Liver (tissue), 3 donors: ENCODE data around the gene GALC.

Source experiments
- GABPA ChIP-seq, 2 donors: IDR thresholded peaks in 1 of 2; conservative IDR thresholded peaks in 1 of 2; 2 replicates each; pipeline ENCODE4 v1.6.1; 2016; ENCODE audit warnings: antibody characterized with exemption in 2 of 2, mild to moderate bottlenecking in 1 of 2, moderate library complexity in 1 of 2
- HNF4G ChIP-seq: IDR thresholded peaks from 2 replicates; pipeline ENCODE4 v1.6.1; 2016; ENCODE audit warnings: antibody characterized with exemption
- RAD21 ChIP-seq, 2 donors: IDR thresholded peaks; 2 replicates each; pipeline ENCODE4 v1.6.1; 2016; ENCODE audit warnings: antibody characterized with exemption in 2 of 2, mild to moderate bottlenecking in 2 of 2
- YY1 ChIP-seq: IDR thresholded peaks from 2 replicates; pipeline ENCODE4 v1.6.1; 2016; ENCODE audit warnings: antibody characterized with exemption, mild to moderate bottlenecking
- TF ChIP-seq, protein P1 (sequence below): fragments of 150-350 bp; IDR thresholded peaks from 2 replicates; pipeline ENCODE4 v1.5.1; 2017; ENCODE audit warnings: improper control_type of control experiment, low read depth, low read length; ENCODE audit not compliant: missing input control
- TF ChIP-seq, protein P2 (sequence below): IDR thresholded peaks from 2 replicates; pipeline ENCODE4 v1.6.1; 2016; ENCODE audit warnings: antibody characterized with exemption
- donor health status: healthy.
- donor health status: healthy.

DNA sequence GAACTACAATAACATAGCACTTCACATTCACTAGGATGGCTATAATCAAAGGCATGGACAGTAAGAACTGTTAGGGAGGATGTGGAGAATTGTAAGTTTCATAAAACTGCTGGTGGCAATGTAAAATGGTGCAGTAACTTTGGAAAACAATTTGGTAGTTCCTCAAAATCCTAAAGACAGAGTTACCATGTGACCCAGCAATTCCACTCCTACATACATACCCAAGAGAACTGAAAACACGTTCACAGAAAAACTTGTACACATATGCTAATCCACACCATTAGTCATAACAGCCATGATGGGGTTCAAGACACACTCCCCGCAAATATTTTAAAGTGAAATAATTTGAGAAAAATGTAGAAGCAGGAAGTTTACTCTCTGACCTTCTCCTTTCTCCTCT is 31.7 kb downstream of the GALC start:
- TF ChIP-seq, protein P1, sequence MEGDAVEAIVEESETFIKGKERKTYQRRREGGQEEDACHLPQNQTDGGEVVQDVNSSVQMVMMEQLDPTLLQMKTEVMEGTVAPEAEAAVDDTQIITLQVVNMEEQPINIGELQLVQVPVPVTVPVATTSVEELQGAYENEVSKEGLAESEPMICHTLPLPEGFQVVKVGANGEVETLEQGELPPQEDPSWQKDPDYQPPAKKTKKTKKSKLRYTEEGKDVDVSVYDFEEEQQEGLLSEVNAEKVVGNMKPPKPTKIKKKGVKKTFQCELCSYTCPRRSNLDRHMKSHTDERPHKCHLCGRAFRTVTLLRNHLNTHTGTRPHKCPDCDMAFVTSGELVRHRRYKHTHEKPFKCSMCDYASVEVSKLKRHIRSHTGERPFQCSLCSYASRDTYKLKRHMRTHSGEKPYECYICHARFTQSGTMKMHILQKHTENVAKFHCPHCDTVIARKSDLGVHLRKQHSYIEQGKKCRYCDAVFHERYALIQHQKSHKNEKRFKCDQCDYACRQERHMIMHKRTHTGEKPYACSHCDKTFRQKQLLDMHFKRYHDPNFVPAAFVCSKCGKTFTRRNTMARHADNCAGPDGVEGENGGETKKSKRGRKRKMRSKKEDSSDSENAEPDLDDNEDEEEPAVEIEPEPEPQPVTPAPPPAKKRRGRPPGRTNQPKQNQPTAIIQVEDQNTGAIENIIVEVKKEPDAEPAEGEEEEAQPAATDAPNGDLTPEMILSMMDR: no peak
- TF ChIP-seq, protein P2, sequence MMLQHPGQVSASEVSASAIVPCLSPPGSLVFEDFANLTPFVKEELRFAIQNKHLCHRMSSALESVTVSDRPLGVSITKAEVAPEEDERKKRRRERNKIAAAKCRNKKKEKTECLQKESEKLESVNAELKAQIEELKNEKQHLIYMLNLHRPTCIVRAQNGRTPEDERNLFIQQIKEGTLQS: no peak
- TF ChIP-seq HNF4G: no peak
- no peak for TF ChIP-seq GABPA (IDR thresholded peaks at IDR 0.05 in 1 of 2, conservative IDR thresholded peaks at IDR 0.05 in 1 of 2)
- TF ChIP-seq RAD21 (IDR thresholded peaks at IDR 0.05): no peak
- no peak for TF ChIP-seq YY1
